UCSD-AML1 (cell line): ENCODE results near the gene ACER3.
"Not testable (repeated sequence)": the region's sequence is repeated elsewhere in the genome, so short reads cannot be mapped to it uniquely, and the experiment has no call there.

Experiments
- DNase-seq: peaks from one replicate; lab custom pipeline; 2025; ENCODE audit not compliant: unreplicated experiment; lab: John Stamatoyannopoulos, UW

Gene ACER3

GRCh38 chr11:76860539-76861475 lies at the start of gene ACER3:
Gene ACER3, plus strand, starts transcription at chr11:76860918. Its CDS starts 59 bp downstream, at chr11:76860977.
- peak; percentile 97 for DNase-seq

- DNase-seq, result no peak
Observed at GRCh38 chr11:76811259-76811658, 49.5 kb upstream of the ACER3 start.

GRCh38 chr11:76814414-76814813 lies 46.3 kb upstream of the ACER3 start:
- DNase-seq, result no peak

- DNase-seq, result not testable (repeated sequence)
Observed at GRCh38 chr11:76815678-76816077, 45.0 kb upstream of the ACER3 start.

GRCh38 chr11:76820184-76820566 lies 40.5 kb upstream of the ACER3 start:
- no peak for DNase-seq

GRCh38 chr11:76821396-76821795 lies 39.3 kb upstream of the ACER3 start:
- not testable (repeated sequence) for DNase-seq

GRCh38 chr11:76822406-76822805 lies 38.3 kb upstream of the ACER3 start:
- DNase-seq, result no peak

- DNase-seq, result peak; percentile 46
Observed at GRCh38 chr11:76823481-76824028, 37.2 kb upstream of the ACER3 start.

- DNase-seq, result peak; percentile 51
Observed at GRCh38 chr11:76824083-76824939, 36.4 kb upstream of the ACER3 start.

- DNase-seq, result peak; percentile 38
Observed at GRCh38 chr11:76824980-76825725, 35.6 kb upstream of the ACER3 start.

- no peak for DNase-seq
Observed at GRCh38 chr11:76825726-76826396, 34.9 kb upstream of the ACER3 start.

- DNase-seq, result not testable (repeated sequence)
Observed at GRCh38 chr11:76826508-76826907, 34.2 kb upstream of the ACER3 start.

- not testable (repeated sequence) for DNase-seq
Observed at GRCh38 chr11:76827005-76827404, 33.7 kb upstream of the ACER3 start.

GRCh38 chr11:76830639-76831327 lies 29.9 kb upstream of the ACER3 start:
- no peak for DNase-seq

GRCh38 chr11:76831686-76832310 lies 28.9 kb upstream of the ACER3 start:
- no peak for DNase-seq

GRCh38 chr11:76832361-76832760 lies 28.4 kb upstream of the ACER3 start:
- DNase-seq, result no peak

- no peak for DNase-seq
Observed at GRCh38 chr11:76834151-76834550, 26.6 kb upstream of the ACER3 start.

- no peak for DNase-seq
Observed at GRCh38 chr11:76835036-76835435, 25.7 kb upstream of the ACER3 start.
